HG03521 (cell line): ENCODE data around the gene APOL6.
"Not testable (repeated sequence)": the region's sequence is repeated elsewhere in the genome, so short reads cannot be mapped to it uniquely, and the experiment has no call there.

ENCODE experiments used
- ATAC-seq: cut with Tn5 transposase; IDR thresholded peaks from one replicate; pipeline ENCODE4 v1.9.1; 2021; ENCODE audit warnings: mild to moderate bottlenecking, moderate library complexity; ENCODE audit not compliant: unreplicated experiment

The APOL6 gene

DNA sequence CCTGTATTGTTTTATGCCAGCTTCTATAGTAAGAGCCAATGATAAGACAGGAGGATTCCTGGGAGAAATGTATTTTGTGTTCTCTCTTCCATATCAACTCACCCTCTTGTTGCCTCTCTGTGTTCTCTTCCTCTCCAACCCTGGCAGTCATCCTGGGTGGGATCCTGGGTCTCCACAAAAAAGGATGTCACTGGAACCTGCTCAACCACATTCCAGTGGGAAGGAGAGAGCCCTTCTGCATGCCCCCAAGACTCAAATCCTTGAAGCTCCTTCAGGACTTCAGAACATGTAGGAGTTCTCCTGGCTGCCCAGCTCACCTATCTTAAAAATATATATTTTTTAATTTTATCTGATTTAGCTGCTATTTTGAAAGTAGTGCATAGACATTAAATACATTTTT lies 26.1 kb downstream of the APOL6 start:
- no peak for ATAC-seq

DNA sequence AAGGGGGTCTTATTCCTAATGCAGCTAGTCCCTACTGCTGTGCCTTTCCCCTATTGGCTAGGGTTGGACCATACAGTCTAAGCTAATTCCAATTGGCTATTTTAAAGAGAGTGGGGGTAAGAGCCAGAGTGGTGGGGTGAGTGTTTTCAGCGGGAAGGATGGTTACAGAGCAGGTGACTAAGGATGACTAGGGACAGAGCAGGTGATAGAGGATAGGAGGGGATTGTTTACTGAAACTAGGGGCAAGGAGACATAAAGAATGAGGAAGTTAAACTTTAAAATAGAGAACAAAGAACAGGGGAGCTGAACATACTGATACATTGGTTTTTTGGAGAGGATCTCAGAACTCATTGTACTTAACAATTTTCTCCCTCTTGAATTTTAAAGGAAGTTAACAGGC lies 27.8 kb downstream of the APOL6 start:
- ATAC-seq, result not testable (repeated sequence)

DNA sequence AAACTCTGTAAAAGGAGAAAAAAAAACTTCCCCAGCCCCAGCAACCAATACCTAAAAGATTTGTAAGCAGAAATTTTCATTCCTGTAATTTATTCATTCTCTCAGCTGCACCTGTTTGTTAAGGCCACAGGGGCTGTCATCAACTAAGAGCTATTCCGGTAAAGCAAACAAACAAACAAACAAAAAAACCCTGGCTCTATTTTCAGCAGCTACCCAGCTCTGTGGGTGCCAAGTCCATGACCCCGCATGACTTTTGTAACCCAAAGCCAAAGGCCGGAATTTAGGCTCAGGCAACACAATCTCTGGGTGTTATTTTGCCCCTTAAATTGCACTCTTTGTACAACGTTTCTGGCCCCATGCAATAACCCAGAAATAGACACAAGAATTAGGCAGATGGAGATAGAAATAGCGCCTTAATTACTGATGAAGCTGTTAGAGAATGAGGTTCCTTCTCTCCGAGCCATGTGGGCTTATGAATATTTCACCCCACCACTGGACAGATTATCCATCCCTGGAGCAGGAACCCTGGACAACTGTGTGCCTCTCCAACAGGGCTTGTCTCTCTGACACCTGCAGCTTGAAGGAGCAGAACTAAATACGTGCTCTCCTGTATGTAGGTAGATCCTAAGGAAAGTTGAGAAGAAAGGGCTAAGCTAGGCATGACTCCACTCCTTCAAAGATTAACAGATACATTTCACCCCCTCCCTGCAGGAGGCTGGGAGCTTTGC lies 29.4 kb downstream of the APOL6 start:
- ATAC-seq, result no peak

DNA sequence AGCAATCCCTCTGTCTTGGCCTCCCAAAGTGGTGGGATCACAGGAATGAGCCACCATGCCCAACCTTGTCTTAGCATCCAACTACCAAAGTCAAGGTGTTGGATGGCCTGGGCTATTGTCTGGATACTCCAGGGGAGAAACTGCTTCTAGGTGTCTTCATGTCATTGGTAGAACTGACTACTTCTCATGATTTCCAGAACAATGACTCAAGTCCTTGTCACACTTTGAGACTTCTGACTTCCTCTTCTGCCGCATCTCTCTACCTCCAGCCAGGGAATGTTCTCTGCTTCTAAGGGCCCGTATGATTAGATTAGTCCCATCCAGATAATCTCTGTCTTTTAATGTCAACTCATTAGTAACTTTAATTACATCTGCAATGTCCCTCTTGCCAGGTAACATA lies 30.6 kb downstream of the APOL6 start:
- no peak for ATAC-seq

DNA sequence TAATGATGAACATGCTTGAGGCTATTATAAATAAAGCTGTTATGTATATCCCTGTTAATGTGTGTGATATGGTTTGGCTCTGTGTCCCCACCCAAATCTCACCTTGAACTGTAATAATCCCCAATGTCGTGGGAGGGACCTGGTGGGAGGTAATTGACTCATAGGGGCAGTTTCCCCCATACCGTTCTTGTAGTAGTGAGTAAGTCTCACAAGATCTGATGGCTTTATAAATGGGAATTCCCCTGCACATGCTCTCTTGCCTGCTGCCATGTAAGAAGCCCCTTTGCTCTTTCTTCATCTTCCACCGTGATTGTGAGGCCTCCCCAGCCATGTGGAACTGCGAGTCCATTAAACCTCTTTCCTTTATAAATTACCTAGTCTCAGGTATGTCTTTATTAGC lies 31.2 kb downstream of the APOL6 start:
- not testable (repeated sequence) for ATAC-seq

DNA sequence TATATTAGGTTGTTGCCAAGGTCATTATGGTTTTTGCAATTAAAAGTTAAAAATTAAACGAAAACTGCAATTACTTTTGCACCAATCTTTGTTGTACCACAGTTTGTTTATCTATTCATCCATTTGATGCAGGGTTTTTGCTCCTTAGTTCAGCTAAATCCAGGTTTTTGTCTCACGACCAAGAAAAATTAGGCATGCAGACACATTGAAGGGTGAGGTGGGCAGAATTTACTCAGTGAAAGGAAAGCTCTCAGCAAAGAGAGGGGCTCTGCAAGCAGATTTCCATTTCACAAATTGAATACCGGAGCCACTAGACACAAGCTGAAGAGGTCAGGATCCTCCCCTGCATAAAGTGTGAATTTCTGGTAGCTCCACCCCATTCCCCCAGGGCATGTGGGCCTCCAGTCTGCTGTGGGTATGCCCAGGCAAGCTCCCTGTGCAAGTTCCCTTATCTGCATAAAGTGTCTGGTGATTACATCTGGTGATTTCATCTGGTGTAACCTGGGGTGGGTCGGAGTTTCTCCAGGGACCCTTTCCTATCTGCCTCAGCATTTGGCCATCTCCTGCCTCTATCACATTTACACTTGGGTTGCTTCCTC lies 33.3 kb downstream of the APOL6 start:
- ATAC-seq, result no peak

DNA sequence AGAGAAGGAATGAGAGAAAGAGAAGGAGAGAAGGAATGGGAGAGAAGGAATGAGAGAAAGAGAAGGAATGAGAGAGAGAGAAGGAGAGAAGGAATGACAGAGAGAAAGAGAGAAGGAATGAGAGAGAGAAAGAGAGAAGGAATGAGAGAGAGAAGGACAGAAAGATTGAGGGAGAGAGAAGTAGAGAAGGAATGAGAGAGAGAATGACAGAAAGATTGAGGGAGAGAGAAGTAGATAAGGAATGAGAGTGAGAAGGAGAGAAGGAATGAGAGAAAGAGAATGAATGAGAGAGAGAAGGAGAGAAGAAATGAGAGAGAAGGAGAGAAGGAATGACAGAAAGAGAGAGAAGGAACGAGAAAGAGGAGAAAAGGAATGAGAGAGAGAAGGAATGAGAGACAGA lies 35.3 kb downstream of the APOL6 start:
- no peak for ATAC-seq

DNA sequence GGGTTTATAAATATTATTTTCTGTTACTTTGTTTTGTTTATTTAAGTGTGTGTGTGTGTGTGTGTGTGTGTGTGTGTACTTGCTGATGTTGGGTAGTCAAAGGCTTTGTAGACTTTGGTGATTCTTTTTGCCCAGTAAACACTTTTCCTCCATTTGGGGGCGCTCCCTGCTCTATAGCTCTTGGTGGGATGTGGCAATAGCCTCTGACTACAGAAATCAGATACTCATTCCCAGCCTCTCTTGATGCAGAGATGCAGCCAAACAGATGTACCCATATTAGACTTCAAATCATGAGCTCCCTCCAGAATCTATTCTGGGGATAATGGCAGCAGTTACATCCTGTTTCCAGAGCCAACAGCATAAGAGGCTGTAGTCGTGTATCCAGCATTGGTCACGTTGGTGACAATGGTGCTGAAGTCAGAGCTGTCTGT lies 36.0 kb downstream of the APOL6 start:
- ATAC-seq, result no peak

DNA sequence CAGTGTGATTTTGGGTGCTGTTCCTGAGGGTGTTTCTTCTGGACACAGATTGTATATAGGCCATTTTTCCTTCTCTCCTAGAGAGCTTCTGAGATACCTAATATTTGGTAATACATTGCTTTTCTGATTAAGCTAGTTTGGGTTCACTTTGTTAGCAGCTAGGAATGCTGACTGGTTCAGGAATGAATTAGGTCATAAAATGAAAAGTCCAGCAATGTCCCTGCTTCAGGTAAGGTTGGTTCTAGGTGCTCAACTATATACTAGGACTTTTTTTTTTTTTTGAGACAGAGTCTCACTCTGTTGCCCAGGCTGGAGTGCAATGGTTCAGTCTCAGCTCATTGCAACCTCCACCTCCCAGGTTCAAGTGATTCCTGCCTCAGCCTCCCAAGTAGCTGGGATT lies 36.5 kb downstream of the APOL6 start:
- no peak for ATAC-seq

DNA sequence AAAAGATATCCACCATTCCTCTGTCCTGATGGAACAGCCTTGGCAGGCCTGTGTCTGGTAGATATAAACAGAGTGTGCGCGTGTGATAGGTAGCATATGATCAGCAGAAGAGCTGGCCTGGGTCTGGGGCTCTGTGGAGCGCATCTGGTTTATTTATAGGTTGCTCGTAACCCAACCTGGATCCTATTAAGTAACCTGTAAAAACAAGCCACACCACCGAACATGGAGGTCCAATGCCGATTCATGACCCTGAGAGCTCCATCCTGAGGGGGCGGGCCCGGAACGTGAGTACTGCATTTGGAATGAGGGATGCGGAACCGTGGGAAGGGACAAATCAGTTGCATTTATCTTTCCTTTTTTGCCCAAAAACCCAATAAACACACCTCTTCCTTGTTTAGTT lies 37.5 kb downstream of the APOL6 start:
- ATAC-seq, result no peak

DNA sequence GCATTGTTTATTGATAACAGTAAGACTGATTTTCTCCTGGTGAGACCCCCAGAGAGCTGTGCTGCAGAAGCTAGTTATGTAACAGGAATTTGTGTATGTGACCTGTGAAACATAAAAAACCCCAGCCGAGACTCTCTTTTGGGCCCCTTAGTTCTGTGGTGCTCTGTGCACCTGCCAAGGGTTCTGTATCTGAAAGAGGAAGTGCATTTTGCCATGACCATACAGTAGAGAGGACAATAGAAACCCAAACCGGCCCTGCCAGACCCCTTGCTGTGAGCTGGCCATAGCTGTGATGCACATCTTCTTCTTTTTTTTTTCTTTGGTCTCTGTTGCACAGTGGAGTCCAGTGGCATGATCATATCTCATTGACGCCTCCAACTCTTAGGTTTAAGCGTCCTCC lies 38.1 kb downstream of the APOL6 start:
- no peak for ATAC-seq

DNA sequence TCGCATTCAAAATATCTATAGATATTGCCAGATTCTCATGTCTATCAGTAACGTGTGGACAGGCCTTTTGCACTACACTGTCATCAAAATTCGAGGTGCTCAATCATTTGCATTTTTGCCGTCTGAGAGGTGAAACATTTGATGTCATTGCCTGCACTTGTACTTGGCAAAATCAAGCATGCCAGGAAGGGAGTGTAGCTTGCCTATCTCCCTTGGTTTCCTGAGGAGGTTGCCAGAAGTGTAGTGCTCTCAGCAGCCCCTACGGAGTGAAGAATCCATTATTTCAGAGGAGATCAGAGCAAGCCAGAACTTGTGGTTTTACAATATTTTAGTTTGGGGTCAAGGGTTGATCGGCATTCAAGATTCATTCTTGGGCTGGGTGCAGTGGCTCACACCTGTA lies 39.2 kb downstream of the APOL6 start:
- ATAC-seq, result no peak

DNA sequence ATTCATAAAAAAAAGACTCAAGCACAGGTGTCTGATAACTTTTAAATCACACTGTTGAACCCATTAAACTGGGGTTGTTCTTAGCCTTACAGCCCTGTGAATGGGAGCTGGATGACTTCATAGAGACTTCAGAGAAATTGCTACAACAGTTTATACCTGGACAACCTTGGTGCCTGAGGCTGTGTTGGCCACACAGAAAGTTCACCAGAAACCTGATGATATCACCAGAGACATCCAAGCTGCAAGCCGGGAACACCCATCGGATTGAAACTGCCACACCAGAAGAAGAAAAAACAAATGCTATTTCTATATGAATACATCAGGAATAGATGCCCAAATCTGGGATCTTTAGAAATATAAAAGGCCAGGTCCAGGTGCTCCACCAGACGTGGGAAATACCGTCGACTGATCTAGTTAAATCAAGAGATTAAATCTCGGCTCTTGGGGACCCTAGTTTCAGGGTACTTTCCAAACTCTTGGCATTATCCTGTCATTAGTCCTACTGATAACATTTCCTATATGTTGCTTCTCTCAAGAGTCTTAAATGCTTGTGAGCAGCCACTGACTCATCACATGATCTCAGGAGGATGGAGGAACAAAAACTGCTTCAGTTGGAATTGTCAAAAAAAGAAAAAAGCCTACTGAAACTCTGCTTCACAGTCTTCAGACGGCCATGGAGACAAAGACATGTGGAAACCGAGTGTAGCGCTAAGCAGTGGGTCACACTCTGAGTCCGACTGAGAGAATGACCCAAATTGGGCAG lies 40.8 kb downstream of the APOL6 start:
- no peak for ATAC-seq

DNA sequence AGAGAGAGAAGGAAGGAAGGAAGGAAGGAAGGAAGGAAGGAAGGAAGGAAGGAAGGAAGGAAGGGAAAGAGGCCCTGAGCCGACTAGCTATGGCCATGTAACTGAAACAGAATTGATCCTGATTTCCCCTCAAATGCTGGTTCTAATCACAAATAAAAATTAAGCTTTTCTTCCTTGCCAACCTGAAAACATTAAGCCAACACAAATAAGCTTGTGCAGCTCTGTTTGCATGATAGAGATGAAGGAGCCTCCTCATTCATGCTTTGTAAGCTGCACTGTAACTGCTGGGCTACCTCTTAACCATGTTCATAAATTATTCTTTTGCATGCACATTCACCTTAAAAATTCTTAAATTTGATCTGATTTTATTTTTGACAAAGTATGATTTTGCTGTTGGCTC lies 41.8 kb downstream of the APOL6 start:
- ATAC-seq, result no peak

DNA sequence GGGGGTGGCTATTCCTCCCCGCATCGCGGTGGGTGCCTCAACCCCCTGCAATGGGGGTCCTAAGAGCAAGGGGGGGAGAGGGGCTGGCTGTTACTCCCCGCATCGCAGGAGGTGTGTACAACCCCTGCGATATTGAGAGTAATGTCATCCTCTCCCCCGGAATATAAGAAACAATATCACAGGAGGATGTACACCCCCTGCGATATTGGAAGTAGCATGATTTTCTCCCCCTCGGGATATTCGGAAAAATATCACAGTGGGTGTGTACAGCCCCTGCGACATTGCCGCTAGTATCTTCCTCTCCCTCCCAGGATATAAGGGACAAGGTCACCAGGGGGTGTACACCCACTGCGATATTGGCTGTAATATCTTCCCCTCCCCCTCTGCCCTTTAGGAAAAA lies 47.0 kb downstream of the APOL6 start:
- no peak for ATAC-seq

DNA sequence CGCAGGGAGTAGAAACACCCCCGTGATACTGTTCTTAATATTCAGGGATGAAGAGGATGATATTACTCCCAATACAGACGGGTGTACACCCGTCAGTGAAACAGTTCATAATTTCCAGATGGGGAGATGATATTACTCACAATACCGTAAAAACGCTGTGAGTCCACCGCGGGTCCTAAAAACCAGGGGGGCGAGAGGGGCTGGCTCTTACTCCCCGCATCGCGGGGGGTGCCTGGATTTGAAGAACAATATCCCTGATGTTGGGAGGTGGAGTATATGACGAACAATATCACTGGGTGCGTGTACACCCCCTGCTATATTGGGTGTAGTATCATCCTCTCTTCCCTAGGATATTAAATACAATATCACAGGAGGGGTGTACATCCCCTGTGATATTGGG lies 48.9 kb downstream of the APOL6 start:
- no peak for ATAC-seq

DNA sequence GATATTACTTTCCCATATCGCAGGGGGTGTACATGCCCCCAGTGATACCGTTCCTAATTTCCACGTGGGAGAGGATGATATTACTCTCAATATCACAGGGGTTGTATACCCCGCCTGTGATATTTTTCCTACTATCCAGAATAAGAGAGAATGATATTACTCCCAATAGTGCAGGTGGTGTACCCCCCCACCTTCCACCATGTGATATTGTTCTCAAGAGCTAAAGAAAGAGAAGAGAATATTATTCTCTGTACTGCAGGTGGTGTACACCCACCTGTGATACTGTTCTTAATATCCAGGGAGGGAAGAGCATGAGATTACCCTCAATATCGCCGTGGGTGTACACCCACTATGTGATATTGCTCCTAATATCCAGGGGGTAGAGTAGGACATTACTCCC lies 51.6 kb downstream of the APOL6 start:
- not testable (repeated sequence) for ATAC-seq

DNA sequence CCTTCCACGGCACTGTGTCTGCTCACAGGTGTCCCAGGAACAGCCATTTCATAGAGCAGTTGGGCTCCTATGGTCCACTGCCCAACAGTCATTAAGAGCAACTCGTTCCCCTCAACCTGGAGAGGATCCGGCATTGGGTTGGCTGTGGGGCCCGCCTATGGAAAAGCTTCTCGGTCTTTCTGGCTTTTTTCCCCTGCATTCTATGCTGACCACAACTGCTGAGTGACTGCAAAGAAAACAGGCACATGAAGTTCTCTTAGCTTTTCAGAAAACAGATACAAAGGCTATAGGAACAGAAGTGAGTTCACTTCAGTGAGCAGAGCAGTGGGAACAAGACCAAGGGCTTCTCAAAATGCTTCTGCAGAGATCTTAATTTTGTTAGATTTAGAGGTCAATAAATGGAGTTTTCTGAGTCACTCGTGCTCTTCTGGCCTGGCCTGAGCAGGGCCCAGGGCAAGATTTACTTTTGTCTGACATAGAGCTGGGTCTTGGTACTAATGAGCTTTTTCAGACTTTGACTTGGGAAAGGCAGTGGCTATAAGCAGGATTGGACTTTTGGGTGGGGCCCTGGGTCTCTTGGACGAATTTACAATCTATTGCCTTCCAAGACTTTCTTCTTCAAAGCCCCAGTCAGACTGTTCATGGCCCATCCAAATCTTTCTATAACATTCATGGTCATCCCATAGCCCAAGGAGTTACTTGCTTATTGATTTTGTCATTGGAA lies 55.8 kb downstream of the APOL6 start:
- no peak for ATAC-seq

DNA sequence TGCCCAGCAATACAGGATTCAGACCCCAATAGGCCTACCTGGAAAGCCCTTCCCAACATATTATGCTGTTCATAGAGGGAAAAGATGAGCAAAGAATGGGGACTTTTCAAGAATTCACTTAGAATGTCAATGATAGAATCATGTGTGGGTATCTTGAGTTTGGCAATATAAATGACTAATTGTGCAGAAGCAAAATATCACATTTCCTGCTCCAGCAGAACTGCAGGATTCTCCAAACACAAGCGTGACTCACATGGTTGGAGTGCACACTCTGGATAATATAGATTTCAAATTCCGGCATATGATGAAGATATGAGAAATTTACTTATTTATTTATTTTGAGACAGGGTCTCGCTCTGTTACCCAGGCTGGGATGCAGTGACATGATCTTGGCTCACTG lies 56.9 kb downstream of the APOL6 start:
- no peak for ATAC-seq

DNA sequence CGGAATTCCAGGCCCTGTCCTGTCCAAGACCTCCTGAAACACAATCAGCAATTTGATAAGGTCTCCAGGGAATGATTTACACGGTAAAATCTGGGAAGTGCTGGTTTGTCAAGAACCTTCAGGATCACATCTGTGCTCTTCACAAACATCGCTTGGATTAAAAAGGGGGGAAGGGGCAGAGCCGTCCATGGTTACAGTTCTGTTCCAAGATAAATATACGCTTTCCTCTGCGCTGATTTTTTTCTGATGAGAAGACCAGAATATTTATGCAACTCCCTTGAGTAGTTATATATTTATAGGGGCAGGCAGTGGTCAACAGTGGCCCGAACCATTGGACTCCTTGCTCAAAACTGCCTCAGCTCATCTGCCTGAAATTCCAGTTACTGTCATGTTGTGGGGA lies 60.2 kb downstream of the APOL6 start:
- ATAC-seq, result no peak

DNA sequence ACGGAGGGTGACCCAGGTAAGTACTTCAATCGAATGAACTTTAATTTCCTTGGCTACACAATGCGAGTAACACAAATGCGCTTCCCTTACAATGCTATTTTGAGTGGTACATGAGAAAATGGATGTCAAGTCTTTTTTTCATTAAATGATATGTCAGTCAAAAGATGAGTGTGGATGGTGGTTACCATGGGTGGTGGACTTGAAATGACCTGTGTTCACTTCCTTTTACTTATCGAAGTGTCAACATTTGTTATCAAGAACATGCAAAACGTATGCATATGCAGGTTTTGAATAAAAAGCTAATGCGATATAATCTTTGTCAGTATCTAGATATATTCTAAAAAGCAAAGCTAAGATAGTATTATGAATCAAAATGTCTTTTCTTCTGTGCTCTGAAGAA lies 60.7 kb downstream of the APOL6 start:
- no peak for ATAC-seq

DNA sequence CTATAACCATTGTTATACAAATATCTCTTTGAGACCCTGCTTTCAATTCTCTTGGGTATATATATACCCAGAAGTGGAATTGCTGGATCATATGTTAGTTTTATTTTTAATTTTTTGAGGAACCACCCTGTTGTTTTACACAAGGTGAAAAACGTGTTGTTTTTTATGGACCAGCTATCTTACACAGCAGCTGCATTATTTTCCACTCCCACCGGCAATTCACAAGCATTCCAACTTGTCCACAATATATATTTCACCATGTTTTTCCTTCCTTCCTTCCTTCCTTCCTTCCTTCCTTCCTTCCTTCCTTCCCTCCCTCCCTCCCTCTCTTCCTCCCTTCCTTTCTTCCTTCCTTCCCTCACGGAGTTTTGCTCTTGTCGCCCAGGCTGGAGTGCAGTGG lies 63.1 kb downstream of the APOL6 start:
- no peak for ATAC-seq
